ENCODE measurements around the gene GRID2IP. TPM values are rescaled to one million over a fixed set of nuclear protein-coding genes. Genes with fewer than 3 reads are reported as not detected.

Gene GRID2IP
- total and polyA plus RNA-seq, 2 donors from 2014 or later = 0.11 to 0.76 TPM

DNA sequence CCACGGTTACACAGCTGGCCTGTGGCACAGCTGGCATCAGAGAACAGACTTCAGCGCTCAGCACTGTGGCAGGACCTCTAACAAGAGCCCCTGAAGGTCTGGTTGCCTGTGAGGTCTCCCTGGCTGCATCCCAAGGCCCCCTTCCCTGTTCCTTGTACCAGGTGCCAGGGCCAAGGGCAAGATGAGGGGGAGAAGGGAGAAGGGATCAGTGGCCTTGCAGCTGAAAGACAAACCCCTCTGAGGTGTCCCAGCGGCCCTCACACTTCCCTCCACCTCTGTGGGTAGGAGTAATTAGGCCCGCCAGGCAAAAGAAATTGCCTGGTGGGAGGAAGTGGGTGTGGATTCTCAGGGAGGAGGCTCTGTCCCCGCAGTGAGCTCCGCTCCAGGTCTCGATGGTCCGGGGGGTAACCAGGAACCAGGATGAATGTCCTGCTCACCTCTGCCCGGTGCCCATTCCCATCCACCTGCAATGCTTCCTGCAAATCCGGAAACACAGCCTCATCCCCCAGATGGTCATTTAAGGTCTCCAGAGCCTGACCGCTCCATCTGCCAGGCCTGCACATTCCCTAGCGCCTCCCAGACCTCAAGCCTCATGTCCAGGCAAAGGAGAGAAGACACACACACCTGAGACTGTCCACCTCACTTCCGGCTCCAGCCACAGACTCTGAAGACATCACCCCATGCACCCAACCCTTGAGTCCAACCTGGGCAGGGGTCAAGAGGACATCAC lies 22.7 kb downstream of the GRID2IP start:
- FAIRE-seq (no peak), DNase-seq (no peak)
- peaks cover 0 to 6% (median 0%) of the 10 kb centered on the region in 3 donors for H3K4me1 ChIP-seq (ENCODE audit: control insufficient read depth in 2 of 3, insufficient read depth in 2 of 3, low read depth in 1 of 3, low read length in 3 of 3)
- no peak overlapping the region for H3K27ac ChIP-seq (ENCODE audit: low read depth in 2 of 2, low read length in 2 of 2)
- intact Hi-C loops (cut with DNase I) = no loop called here
- H3K36me3 ChIP-seq (ENCODE audit: control insufficient read depth in 2 of 3, insufficient read depth in 3 of 3, low read length in 3 of 3) = no peaks in the 10 kb centered on the region
- H3K4me3 ChIP-seq (ENCODE audit: low read length in 3 of 3) = no peak overlapping the region
- H3K27me3 ChIP-seq (ENCODE audit: control insufficient read depth, insufficient read depth, low read length) = peaks cover 2% of the 10 kb centered on the region
- TF ChIP-seq, protein P1, sequence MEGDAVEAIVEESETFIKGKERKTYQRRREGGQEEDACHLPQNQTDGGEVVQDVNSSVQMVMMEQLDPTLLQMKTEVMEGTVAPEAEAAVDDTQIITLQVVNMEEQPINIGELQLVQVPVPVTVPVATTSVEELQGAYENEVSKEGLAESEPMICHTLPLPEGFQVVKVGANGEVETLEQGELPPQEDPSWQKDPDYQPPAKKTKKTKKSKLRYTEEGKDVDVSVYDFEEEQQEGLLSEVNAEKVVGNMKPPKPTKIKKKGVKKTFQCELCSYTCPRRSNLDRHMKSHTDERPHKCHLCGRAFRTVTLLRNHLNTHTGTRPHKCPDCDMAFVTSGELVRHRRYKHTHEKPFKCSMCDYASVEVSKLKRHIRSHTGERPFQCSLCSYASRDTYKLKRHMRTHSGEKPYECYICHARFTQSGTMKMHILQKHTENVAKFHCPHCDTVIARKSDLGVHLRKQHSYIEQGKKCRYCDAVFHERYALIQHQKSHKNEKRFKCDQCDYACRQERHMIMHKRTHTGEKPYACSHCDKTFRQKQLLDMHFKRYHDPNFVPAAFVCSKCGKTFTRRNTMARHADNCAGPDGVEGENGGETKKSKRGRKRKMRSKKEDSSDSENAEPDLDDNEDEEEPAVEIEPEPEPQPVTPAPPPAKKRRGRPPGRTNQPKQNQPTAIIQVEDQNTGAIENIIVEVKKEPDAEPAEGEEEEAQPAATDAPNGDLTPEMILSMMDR (IDR thresholded peaks at IDR 0.05; ENCODE audit: borderline replicate concordance, extremely low read depth, insufficient read depth) = no peak
- H3K9me3 ChIP-seq (ENCODE audit: control insufficient read depth in 2 of 3, insufficient read depth in 1 of 3, low read length in 3 of 3) = no peaks in the 10 kb centered on the region
- H3K9ac ChIP-seq (ENCODE audit: low read length in 3 of 3) = no peak overlapping the region

DNA sequence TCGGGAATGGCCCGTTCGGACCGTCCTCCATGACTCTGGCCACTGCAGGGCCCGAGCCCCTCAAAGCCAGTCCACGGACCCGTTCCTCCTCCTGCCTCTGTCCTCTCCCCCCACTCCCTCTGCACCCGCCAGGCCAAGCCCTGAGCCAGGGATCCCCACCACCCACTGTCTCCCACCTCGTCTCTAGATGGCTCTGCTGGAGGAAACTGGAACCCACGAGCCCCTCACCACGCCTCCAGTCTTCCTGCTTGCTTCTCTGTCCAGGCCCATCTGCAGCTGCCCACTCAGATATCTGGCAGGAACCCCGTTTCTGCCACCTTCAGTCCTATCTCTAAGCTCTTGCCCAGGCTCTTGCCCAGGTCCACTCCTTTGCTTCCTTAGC lies 24.3 kb downstream of the GRID2IP start:
- no peak for DNase-seq
- H3K27me3 ChIP-seq (ENCODE audit: control insufficient read depth, insufficient read depth, low read length) = peaks cover 2% of the 10 kb centered on the region
- no peak overlapping the region for H3K4me3 ChIP-seq (ENCODE audit: low read length in 3 of 3)
- H3K4me1 ChIP-seq (ENCODE audit: control insufficient read depth in 2 of 3, insufficient read depth in 2 of 3, low read depth in 1 of 3, low read length in 3 of 3) = peaks cover 0 to 6% (median 0%) of the 10 kb centered on the region in 3 donors
- no peak overlapping the region for H3K27ac ChIP-seq (ENCODE audit: low read depth in 2 of 2, low read length in 2 of 2)
- TF ChIP-seq, protein P1 (IDR thresholded peaks at IDR 0.05; ENCODE audit: borderline replicate concordance, extremely low read depth, insufficient read depth) = no peak
- no peaks in the 10 kb centered on the region for H3K36me3 ChIP-seq (ENCODE audit: control insufficient read depth in 2 of 3, insufficient read depth in 3 of 3, low read length in 3 of 3)
- intact Hi-C loops (cut with DNase I) = no loop called here
- no peaks in the 10 kb centered on the region for H3K9me3 ChIP-seq (ENCODE audit: control insufficient read depth in 2 of 3, insufficient read depth in 1 of 3, low read length in 3 of 3)
- FAIRE-seq = no peak
- no peak overlapping the region for H3K9ac ChIP-seq (ENCODE audit: low read length in 3 of 3)

DNA sequence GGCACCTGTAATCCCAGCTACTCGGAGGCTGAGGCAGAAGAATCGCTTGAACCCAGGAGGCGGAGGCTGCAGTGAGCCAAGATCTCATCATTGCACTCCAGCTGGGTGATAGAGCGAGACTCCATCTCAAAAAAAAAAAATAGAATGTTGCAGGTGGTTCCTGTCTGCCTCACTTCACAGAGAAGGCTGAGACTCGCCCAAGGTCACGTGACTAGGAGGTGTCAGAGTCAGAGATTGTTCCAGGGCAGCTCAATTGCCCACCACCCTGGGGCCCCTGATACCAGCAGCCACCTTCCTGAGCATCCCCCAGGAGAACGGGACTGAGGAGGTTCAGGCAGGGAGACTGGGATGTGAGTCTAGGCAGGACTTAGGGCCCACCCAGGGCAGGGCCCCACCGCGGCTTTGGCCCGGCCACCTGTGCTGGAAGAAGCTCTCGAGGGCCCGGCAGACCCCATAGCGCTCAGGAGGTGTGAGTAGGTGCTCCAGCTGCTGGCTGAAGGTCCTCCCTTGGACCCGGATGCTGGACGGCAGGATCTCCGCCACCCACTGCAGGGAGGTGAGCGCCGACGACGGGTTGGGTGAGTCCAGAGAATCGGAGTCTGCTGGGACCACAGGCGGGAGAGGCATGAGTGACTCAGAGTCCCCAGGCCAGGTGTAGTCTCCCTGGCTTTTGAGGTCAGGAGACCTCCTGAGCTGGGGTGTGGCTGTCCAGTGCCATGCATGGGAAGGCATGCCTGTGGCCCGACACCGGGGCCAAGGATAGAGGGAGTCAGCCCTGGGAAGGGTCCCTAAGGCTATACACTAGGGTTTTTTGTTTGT lies 30.9 kb downstream of the GRID2IP start:
- no peak overlapping the region for H3K4me3 ChIP-seq (ENCODE audit: low read length in 3 of 3)
- no peaks in the 10 kb centered on the region for H3K36me3 ChIP-seq (ENCODE audit: control insufficient read depth in 2 of 3, insufficient read depth in 3 of 3, low read length in 3 of 3)
- no peak overlapping the region for H3K27ac ChIP-seq (ENCODE audit: low read depth in 2 of 2, low read length in 2 of 2)
- H3K9me3 ChIP-seq (ENCODE audit: control insufficient read depth in 2 of 3, insufficient read depth in 1 of 3, low read length in 3 of 3) = no peaks in the 10 kb centered on the region
- DNase-seq (peak in 1 of 5 donors; percentile 54), FAIRE-seq (no peak)
- TF ChIP-seq, protein P1 (IDR thresholded peaks at IDR 0.05; ENCODE audit: borderline replicate concordance, extremely low read depth, insufficient read depth) = no peak
- H3K9ac ChIP-seq (ENCODE audit: low read length in 3 of 3) = no peak overlapping the region
- H3K27me3 ChIP-seq (ENCODE audit: control insufficient read depth, insufficient read depth, low read length) = no peaks in the 10 kb centered on the region
- intact Hi-C loops (cut with DNase I) = no loop called here
- H3K4me1 ChIP-seq (ENCODE audit: control insufficient read depth in 2 of 3, insufficient read depth in 2 of 3, low read depth in 1 of 3, low read length in 3 of 3) = peaks cover 0 to 3% (median 0%) of the 10 kb centered on the region in 3 donors
